Smooth muscle cell (in vitro differentiated cells): ENCODE data around the gene DRD3. TPM values are rescaled to one million over a fixed set of nuclear protein-coding genes. Genes with fewer than 3 reads are reported as not detected.
A peak's percentile ranks its signal among the peaks of the same experiment; 100 is the strongest.

Experiments used
- DNase-seq: peaks from one replicate; lab custom pipeline; 2025; ENCODE audit not compliant: unreplicated experiment; lab: John Stamatoyannopoulos, UW
- H2AFZ ChIP-seq: fragments of 200-600 bp; sonication (generic); 2 replicates; pipeline ENCODE4 v1.6.0; 2016; ENCODE audit warnings: antibody characterized with exemption, low read depth, mild to moderate bottlenecking
- H3F3A ChIP-seq: fragments of 200-600 bp; sonication (generic); 2 replicates; pipeline ENCODE4 v1.6.0; 2017; ENCODE audit warnings: antibody characterized with exemption, low read depth
- H3K27ac ChIP-seq: fragments of 200-600 bp; sonication (generic); 2 replicates; pipeline ENCODE4 v1.5.1; 2016; ENCODE audit warnings: low read depth, mild to moderate bottlenecking
- H3K27me3 ChIP-seq: fragments of 200-600 bp; sonication (generic); 2 replicates; pipeline ENCODE4 v1.6.1; 2016; ENCODE audit warnings: low read depth, mild to moderate bottlenecking
- H3K36me3 ChIP-seq: fragments of 200-600 bp; sonication (generic); 2 replicates; pipeline ENCODE4 v1.5.1; 2016; ENCODE audit warnings: low read depth
- H3K4me1 ChIP-seq: fragments of 200-600 bp; sonication (generic); 2 replicates; pipeline ENCODE4 v1.5.1; 2016; ENCODE audit warnings: low read depth
- H3K4me2 ChIP-seq: fragments of 200-600 bp; sonication (generic); 2 replicates; pipeline ENCODE4 v1.6.0; 2016; ENCODE audit warnings: mild to moderate bottlenecking
- H3K4me3 ChIP-seq: fragments of 200-600 bp; sonication (generic); 2 replicates; pipeline ENCODE4 v1.5.1; 2016; ENCODE audit warnings: mild to moderate bottlenecking
- H3K79me2 ChIP-seq: fragments of 200-600 bp; sonication (generic); 2 replicates; pipeline ENCODE4 v1.6.0; 2016; ENCODE audit warnings: low read depth, mild to moderate bottlenecking
- H3K9ac ChIP-seq: fragments of 200-600 bp; sonication (generic); 2 replicates; pipeline ENCODE4 v1.6.0; 2016; ENCODE audit warnings: low read depth
- H3K9me3 ChIP-seq: fragments of 200-600 bp; sonication (generic); replicated peaks from 2 replicates; pipeline ENCODE4 v1.5.1; 2016; ENCODE audit warnings: low read depth
- H4K20me1 ChIP-seq: fragments of 200-600 bp; sonication (generic); 2 replicates; pipeline ENCODE4 v1.6.0; 2016; ENCODE audit warnings: low read depth
- WGBS: methylation state at CpG from one replicate; pipeline ENCODE4 v1.1.7; 2016; ENCODE audit warnings: low lambda C conversion rate; 5-methylcytosine and 5-hydroxymethylcytosine counted together
- polyA plus RNA-seq: library from polyadenylated mRNA; unstranded; fragments of >200 nt; fragmentation: Nextera tagmentation; extraction: Ambion mirVana; gene quantifications from 2 replicates; pipeline ENCODE4 v1.2.1, GENCODE V29; 2016
- total RNA-seq: library from RNA; depleted of rRNA; stranded (reverse); fragments of >200 nt; gene quantifications from 2 replicates; pipeline ENCODE4 v1.2.3, GENCODE V29; 2014
- TF ChIP-seq, protein P1 (sequence below): fragments of 200-600 bp; sonication (generic); IDR thresholded peaks from 2 replicates; pipeline ENCODE4 v1.5.1; 2017; ENCODE audit warnings: borderline replicate concordance, mild to moderate bottlenecking, antibody characterized with exemption; ENCODE audit not compliant: insufficient read depth, poor library complexity, severe bottlenecking

DRD3 gene
- total and polyA plus RNA-seq, 2 experiments from 2014 or later: not detected

DNA sequence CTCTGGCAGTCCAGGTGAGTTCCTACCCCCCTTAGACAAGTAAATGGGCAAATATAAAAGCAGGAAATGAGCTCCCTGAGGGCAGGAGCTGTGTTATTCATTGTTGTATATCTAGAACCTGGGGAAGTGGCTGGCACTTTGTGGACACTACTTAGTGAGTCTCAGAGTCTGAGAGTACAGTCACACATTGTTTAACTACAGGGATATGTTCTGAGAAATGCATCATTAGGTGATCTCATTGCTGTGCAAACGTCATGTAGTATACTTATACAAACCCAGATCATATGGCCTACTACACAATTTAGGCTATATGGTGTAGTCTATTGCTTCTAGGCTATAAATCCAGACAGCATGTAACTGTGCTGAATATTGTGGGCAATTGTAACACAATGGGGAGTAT, 52.4 kb downstream of the DRD3 start:
- no peaks in the 10 kb centered on the region for H3K9me3 ChIP-seq
- no peak overlapping the region for H3K4me3 ChIP-seq
- 56% methylated on average over 1 of the region's 1 CpG for WGBS
- DNase-seq: no peak
- no peak overlapping the region for H3K27ac ChIP-seq
- no peaks in the 10 kb centered on the region for H3K36me3 ChIP-seq
- TF ChIP-seq, protein P1, sequence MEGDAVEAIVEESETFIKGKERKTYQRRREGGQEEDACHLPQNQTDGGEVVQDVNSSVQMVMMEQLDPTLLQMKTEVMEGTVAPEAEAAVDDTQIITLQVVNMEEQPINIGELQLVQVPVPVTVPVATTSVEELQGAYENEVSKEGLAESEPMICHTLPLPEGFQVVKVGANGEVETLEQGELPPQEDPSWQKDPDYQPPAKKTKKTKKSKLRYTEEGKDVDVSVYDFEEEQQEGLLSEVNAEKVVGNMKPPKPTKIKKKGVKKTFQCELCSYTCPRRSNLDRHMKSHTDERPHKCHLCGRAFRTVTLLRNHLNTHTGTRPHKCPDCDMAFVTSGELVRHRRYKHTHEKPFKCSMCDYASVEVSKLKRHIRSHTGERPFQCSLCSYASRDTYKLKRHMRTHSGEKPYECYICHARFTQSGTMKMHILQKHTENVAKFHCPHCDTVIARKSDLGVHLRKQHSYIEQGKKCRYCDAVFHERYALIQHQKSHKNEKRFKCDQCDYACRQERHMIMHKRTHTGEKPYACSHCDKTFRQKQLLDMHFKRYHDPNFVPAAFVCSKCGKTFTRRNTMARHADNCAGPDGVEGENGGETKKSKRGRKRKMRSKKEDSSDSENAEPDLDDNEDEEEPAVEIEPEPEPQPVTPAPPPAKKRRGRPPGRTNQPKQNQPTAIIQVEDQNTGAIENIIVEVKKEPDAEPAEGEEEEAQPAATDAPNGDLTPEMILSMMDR: no peak
- no peaks in the 10 kb centered on the region for H3K79me2 ChIP-seq
- H3K4me2 ChIP-seq: no peak overlapping the region
- no peaks in the 10 kb centered on the region for H4K20me1 ChIP-seq
- peaks cover 7% of the 10 kb centered on the region for H3K4me1 ChIP-seq
- H3K9ac ChIP-seq: no peak overlapping the region
- no peak overlapping the region for H2AFZ ChIP-seq
- no peaks in the 10 kb centered on the region for H3K27me3 ChIP-seq
- no peaks in the 10 kb centered on the region for H3F3A ChIP-seq

DNA sequence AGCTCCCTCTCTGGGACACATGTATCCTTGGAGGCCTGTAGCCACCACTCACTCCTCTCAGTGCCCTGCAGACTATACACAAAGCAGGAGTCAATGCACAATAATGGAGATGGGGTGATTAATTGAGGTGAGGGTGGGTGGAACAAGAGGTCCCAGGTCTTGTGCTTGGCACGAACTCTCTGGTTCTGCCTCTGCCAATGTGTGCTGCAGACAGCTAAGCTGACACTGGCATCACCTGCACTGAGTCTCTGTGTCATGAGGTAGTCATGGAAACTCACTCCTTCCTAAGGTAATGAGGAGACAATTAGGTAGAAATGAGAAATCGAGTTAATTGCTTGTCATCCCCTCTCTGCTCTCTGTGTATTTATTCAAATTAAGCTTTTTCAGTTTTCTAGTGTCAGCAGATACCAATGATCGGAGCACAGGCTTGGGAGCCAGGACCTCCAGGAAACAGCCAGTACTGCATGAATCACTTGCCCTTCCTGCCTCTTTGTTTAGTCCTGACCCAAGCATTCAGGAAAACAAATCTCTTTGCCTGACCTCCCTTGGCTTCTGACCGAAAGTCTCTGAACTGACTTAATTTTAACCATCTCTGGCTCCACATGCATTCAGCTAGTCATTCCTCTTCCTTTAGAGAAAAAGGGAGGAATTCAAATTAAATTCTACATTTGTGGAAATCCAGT, 56.7 kb downstream of the DRD3 start:
- WGBS: 62% methylated on average over 4 of the region's 4 CpGs
- Histone ChIP-seq H2AFZ (no peak overlapping the region), H3K9ac (no peak overlapping the region)

DNA sequence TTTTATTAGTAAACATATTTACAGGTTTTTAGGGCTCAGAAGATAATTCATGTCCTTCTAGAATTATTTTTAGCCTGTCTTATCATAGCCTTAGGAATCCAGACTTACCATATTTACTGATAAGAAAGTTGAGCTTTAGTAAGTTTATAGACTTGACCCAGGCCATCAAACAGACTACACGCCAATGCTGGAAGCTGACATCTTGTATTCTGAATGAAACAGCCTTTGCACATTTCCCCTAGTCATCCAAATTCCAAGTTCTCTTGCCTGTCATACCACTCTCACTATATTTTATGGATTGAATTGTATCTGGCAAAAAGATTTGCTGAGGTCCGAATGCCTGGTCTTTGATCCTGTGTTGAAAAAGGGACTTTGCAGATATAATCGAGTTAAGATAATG, 58.6 kb downstream of the DRD3 start:
- H4K20me1 ChIP-seq: no peaks in the 10 kb centered on the region
- 51% methylated on average over 3 of the region's 3 CpGs for WGBS
- TF ChIP-seq, protein P1: no peak
- no peaks in the 10 kb centered on the region for H3K79me2 ChIP-seq
- peak overlapping the region; percentile 29 for H2AFZ ChIP-seq
- no peaks in the 10 kb centered on the region for H3F3A ChIP-seq
- peaks cover 7% of the 10 kb centered on the region for H3K4me1 ChIP-seq
- H3K4me2 ChIP-seq: peak overlapping the region; percentile 31
- H3K4me3 ChIP-seq: no peak overlapping the region
- no peaks in the 10 kb centered on the region for H3K27me3 ChIP-seq
- no peak for DNase-seq
- no peaks in the 10 kb centered on the region for H3K9me3 ChIP-seq
- H3K27ac ChIP-seq: peak overlapping the region; percentile 28
- no peaks in the 10 kb centered on the region for H3K36me3 ChIP-seq
- no peak overlapping the region for H3K9ac ChIP-seq

More for the DNA sequence above, 56.7 kb downstream of the DRD3 start:
- H3K4me3 ChIP-seq: no peak overlapping the region
- H3K27me3 ChIP-seq: no peaks in the 10 kb centered on the region
- no peaks in the 10 kb centered on the region for H3K36me3 ChIP-seq
- no peaks in the 10 kb centered on the region for H3F3A ChIP-seq
- H3K4me2 ChIP-seq: no peak overlapping the region
- no peaks in the 10 kb centered on the region for H4K20me1 ChIP-seq
- H3K9me3 ChIP-seq: no peaks in the 10 kb centered on the region
- DNase-seq: no peak
- no peak overlapping the region for H3K27ac ChIP-seq
- H3K79me2 ChIP-seq: no peaks in the 10 kb centered on the region
- H3K4me1 ChIP-seq: peaks cover 7% of the 10 kb centered on the region
- TF ChIP-seq, protein P1: no peak

DNA sequence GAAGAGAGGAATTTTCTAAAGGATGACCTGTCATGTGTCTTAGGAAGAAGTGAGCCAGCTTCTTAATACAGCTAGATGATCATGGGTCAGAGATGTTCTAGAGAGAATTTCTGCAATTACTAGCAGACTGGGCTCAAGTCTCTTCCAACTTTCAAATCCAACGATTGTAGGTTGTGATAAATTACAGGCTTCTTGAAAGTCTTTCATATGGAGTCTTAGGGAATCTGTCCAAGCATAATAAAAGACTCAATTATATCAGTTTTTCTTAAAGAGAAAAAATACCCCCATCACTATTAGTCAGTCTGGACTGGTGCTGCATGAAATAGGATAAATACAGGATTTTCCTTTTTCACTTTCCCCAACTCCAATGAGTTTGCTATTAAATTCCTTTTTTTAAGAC, 59.1 kb downstream of the DRD3 start:
- Histone ChIP-seq H3K79me2 (no peaks in the 10 kb centered on the region), H3K27me3 (no peaks in the 10 kb centered on the region), H3F3A (no peaks in the 10 kb centered on the region), H3K36me3 (no peaks in the 10 kb centered on the region), H3K27ac (no peak overlapping the region), H2AFZ (peak overlapping the region; percentile 29), H3K4me1 (peaks cover 7% of the 10 kb centered on the region), H3K9me3 (no peaks in the 10 kb centered on the region), H3K4me3 (no peak overlapping the region), H4K20me1 (no peaks in the 10 kb centered on the region), H3K9ac (no peak overlapping the region), H3K4me2 (peak overlapping the region; percentile 31)
- TF ChIP-seq, protein P1: no peak
- no peak for DNase-seq
- 56% methylated on average over 1 of the region's 1 CpG for WGBS
